Mesothelial cell of epicardium (in vitro differentiated cells): ENCODE results near the gene NOS2. TPM values are rescaled to one million over a fixed set of nuclear protein-coding genes. Genes with fewer than 3 reads are reported as not detected.

Experiments
- DNase-seq, 2 experiments: peaks; one replicate each; pipeline ENCODE4 v3.0.0; 2021; ENCODE audit warnings: low spot score in 2 of 2; ENCODE audit not compliant: unreplicated experiment in 2 of 2
- H3K27ac Mint-ChIP-seq: 2 replicates; pipeline ENCODE4 v1.8.0; 2021; ENCODE audit warnings: mixed read lengths
- H3K27me3 Mint-ChIP-seq: 2 replicates; pipeline ENCODE4 v1.8.0; 2021; ENCODE audit warnings: low read depth, mixed read lengths
- H3K36me3 Mint-ChIP-seq: 2 replicates; pipeline ENCODE4 v1.8.0; 2021; ENCODE audit warnings: mixed read lengths
- H3K4me1 Mint-ChIP-seq: 2 replicates; pipeline ENCODE4 v1.8.0; 2021; ENCODE audit warnings: mixed read lengths
- H3K4me3 Mint-ChIP-seq: 2 replicates; pipeline ENCODE4 v1.8.0; 2021; ENCODE audit warnings: mild to moderate bottlenecking, moderate library complexity, mixed read lengths
- H3K9me3 Mint-ChIP-seq: 2 replicates; pipeline ENCODE4 v1.8.0; 2021; ENCODE audit warnings: mixed read lengths
- CTCF ChIP-seq: fragments of 200-600 bp; sonication (generic); IDR thresholded peaks from one replicate; pipeline ENCODE4 v1.5.0; 2021; ENCODE audit warnings: antibody characterized with exemption; ENCODE audit not compliant: unreplicated experiment
- total RNA-seq: library from RNA; stranded (reverse); gene quantifications from 3 replicates; pipeline ENCODE4 v1.2.1, GENCODE V29; 2021

NOS2 gene
- total RNA-seq, 1 donor from 2014 or later: 0.18 TPM

GRCh38 chr17:27821318-27821717, 21.0 kb upstream of the NOS2 start:
- TF ChIP-seq CTCF: no peak
- Mint-ChIP-seq H3K4me1 (no peaks in the 10 kb centered on the region), H3K27ac (no peak overlapping the region), H3K27me3 (no peaks in the 10 kb centered on the region), H3K36me3 (no peaks in the 10 kb centered on the region), H3K9me3 (peaks cover 18% of the 10 kb centered on the region), H3K4me3 (no peak overlapping the region)
- DNase-seq: no peak

- Mint-ChIP-seq H3K4me1 (no peaks in the 10 kb centered on the region), H3K4me3 (no peak overlapping the region), H3K27ac (no peak overlapping the region), H3K36me3 (no peaks in the 10 kb centered on the region), H3K27me3 (no peaks in the 10 kb centered on the region), H3K9me3 (peaks cover 18% of the 10 kb centered on the region)
- TF ChIP-seq CTCF: no peak
- no peak for DNase-seq
Measured at GRCh38 chr17:27819145-27819544, 18.8 kb upstream of the NOS2 start.

GRCh38 chr17:27818401-27819105, 18.2 kb upstream of the NOS2 start:
- Mint-ChIP-seq H3K27ac (no peak overlapping the region), H3K4me3 (no peak overlapping the region), H3K36me3 (no peaks in the 10 kb centered on the region)

GRCh38 chr17:27817731-27818130, 17.4 kb upstream of the NOS2 start:
- H3K27ac Mint-ChIP-seq: no peak overlapping the region
- no peak overlapping the region for H3K4me3 Mint-ChIP-seq
- no peak for DNase-seq
- peaks cover 2% of the 10 kb centered on the region for H3K27me3 Mint-ChIP-seq
- TF ChIP-seq CTCF: no peak
- H3K9me3 Mint-ChIP-seq: peaks cover 18% of the 10 kb centered on the region
- no peaks in the 10 kb centered on the region for H3K4me1 Mint-ChIP-seq
- H3K36me3 Mint-ChIP-seq: no peaks in the 10 kb centered on the region

More at GRCh38 chr17:27818401-27819105, 18.2 kb upstream of the NOS2 start:
- no peak for TF ChIP-seq CTCF
- Mint-ChIP-seq H3K27me3 (no peaks in the 10 kb centered on the region), H3K4me1 (no peaks in the 10 kb centered on the region), H3K9me3 (peaks cover 18% of the 10 kb centered on the region)
- no peak for DNase-seq

GRCh38 chr17:27816946-27817345, 16.6 kb upstream of the NOS2 start:
- TF ChIP-seq CTCF: no peak
- Mint-ChIP-seq H3K4me3 (no peak overlapping the region), H3K4me1 (no peaks in the 10 kb centered on the region), H3K27ac (no peak overlapping the region), H3K36me3 (no peaks in the 10 kb centered on the region), H3K9me3 (peaks cover 11% of the 10 kb centered on the region), H3K27me3 (peaks cover 2% of the 10 kb centered on the region)
- DNase-seq: no peak
